Measurements from ENCODE around the gene PRR35. TPM values are rescaled to one million over a fixed set of nuclear protein-coding genes. Genes with fewer than 3 reads are reported as not detected.

Gene PRR35
- total RNA-seq, 2 donors from 2014 or later: not detected

DNA sequence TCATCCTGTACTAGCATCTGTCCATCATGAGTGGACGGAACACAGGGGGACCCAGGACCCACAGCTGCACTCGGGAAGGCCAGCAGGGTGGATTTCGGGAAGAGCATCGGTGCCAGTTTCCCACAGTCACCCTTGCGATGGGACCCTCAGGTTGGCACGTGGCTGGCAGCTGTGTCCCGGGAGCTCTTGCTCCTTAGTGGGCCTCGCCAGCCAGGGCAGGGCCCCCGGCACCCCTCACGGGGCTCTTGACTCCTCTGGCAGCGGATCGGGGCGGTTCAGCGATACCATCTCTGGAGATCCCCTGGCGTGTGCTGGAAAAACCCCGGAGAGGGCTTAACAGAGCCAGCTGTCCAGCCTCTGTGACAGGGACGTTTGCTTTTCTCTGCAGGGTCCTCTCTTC, 23.4 kb upstream of the PRR35 start:
- H3K4me1 ChIP-seq: peaks cover 61% of the 10 kb centered on the region
- WGBS, 2 donors: 85 to 91% methylated on average over 10 to 13 of the region's 17 CpGs
- TF ChIP-seq POLR2A (IDR thresholded peaks at IDR 0.05): no peak
- TF ChIP-seq, protein P1, sequence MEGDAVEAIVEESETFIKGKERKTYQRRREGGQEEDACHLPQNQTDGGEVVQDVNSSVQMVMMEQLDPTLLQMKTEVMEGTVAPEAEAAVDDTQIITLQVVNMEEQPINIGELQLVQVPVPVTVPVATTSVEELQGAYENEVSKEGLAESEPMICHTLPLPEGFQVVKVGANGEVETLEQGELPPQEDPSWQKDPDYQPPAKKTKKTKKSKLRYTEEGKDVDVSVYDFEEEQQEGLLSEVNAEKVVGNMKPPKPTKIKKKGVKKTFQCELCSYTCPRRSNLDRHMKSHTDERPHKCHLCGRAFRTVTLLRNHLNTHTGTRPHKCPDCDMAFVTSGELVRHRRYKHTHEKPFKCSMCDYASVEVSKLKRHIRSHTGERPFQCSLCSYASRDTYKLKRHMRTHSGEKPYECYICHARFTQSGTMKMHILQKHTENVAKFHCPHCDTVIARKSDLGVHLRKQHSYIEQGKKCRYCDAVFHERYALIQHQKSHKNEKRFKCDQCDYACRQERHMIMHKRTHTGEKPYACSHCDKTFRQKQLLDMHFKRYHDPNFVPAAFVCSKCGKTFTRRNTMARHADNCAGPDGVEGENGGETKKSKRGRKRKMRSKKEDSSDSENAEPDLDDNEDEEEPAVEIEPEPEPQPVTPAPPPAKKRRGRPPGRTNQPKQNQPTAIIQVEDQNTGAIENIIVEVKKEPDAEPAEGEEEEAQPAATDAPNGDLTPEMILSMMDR (IDR thresholded peaks at IDR 0.05): no peak
- intact Hi-C loops (cut with DNase I): no loop called here
- no peaks in the 10 kb centered on the region for H3K27me3 ChIP-seq
- H3K9me3 ChIP-seq: no peaks in the 10 kb centered on the region
- H3K36me3 ChIP-seq (replicated peaks in 1 of 2; ENCODE audit: insufficient read depth in 1 of 2, low read depth in 2 of 2): no peaks in the 10 kb centered on the region
- no peak overlapping the region for H3K27ac ChIP-seq
- ATAC-seq (no peak), DNase-seq (no peak)
- H3K4me3 ChIP-seq: no peak overlapping the region

DNA sequence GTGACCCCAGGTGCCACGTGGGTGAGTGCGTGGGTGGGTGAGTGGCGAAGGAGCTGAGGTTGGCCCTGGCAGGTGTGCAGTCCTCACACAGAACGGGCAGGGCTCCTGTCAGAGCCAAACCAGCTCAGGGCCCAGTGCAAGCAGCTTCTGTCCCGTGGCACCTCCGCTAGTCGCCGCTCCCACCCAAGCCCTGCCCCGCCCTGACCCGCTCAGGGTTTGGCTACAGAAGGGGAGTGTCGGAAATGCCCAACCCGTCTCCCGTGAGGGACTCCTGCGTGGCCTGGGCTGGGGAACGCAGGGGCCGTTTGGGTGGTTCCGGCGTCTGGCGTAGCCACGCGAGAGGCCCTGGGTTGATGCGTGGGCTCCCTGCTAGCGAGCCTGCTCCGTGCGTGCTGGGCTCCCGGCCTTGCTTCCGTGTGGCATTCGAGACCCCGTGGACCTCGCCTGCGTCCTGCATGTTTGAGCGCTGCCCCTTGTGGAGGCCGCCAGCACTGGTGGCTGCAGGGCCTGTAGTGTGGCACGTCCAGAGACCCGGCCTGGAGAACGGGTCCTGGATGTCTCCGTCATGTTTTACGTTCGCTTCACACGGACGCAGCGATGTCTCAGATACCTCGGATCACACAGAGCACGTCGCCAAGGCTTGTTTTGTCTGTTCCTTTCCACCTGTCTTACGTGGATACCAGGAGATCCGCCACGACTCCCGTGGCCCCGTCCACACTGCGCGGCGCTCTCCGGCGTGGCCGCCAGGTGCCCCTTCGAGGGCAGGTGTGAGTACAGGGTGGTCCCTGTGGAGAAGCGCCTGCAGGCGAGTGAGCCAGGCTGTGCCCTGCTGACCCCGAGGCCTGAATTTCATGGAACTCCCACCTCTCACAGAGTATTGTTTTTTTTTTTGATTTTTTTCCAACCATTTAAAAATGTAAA, 22.5 kb upstream of the PRR35 start:
- WGBS, 2 donors: 92 to 95% methylated on average over 26 to 60 of the region's 60 CpGs
- TF ChIP-seq, protein P1 (IDR thresholded peaks at IDR 0.05): peak in 1 of 7 experiments; percentile 2
- no peak for TF ChIP-seq POLR2A (IDR thresholded peaks at IDR 0.05)
- intact Hi-C loops (cut with DNase I): no loop called here
- Histone ChIP-seq H3K9me3 (no peaks in the 10 kb centered on the region), H3K4me1 (peaks cover 58% of the 10 kb centered on the region), H3K27me3 (no peaks in the 10 kb centered on the region), H3K36me3 (replicated peaks in 1 of 2; ENCODE audit: insufficient read depth in 1 of 2, low read depth in 2 of 2) (no peaks in the 10 kb centered on the region), H3K27ac (no peak overlapping the region), H3K4me3 (no peak overlapping the region)
- no peak for DNase-seq
- ATAC-seq: no peak

DNA sequence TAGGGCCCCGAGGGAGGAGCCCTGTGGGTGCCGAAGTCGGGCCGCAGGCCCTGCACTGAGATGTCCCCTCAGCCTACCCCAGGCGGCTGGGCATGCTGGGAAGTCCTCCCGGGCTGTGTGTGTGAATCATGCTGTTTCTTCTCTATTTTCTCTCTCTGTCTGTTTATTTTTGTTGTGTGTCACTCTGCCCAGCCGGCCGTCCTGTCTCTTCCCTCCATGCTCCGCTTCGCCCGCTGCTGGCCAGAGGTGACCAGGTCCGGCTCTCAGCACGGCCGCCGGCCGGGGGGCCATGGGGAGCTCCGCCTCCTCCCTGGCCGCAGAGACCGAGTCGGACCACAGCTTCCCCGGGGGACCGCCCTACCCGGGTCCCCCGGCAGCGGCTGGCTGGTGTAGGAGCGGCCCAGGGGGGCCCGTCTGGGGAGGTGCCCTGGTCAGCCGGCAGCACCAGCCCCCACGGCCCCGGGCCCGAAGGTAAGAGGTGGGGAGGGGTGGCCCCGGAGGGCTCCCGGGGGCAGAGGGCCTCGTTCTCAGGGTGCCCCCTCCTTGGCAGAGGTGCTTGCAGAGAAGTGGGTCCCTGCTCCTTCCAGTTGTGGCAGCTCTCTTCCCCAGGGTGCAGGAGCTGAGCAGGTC, 20.2 kb upstream of the PRR35 start:
- intact Hi-C loops (cut with DNase I): no loop called here

DNA sequence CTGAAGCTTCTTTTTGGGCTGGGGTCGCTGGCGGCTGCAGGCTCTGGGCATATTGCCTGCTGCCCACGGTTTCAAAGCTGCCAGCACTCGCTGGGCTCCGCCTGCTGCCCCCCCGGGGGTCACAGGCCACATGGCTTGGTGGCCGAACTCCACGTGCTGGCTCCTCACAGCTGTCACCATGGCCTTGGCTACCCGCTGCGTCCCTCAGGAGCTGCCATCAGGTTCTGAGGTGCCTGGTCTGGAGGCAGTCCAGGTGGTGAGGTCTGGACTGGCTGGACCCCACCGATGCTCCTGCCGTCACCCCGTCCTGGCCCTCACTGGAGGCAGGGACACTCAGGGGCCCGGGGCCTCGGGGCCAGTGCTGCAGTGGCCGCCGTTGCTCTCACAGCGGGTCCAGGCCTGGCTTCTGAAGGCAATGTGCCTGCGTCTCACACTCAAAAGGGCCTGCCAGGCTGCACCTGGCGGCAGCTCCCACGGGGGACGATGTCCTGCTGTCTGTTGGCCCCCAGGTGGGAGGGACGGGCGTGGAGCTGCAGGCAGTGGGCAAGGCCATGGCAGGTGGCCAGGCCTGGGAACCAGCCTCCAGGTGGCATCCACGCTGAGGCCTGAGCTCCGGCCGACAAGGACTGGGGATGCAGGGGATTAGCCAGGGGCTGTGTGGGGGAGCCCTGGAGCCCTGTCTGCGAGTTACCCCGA, 19.4 kb upstream of the PRR35 start:
- intact Hi-C loops (cut with DNase I): no loop called here
- Histone ChIP-seq H3K9me3 (no peaks in the 10 kb centered on the region), H3K27ac (peak overlapping the region in 3 of 4 donors; percentile 49 to 71 (median 68)), H3K4me1 (peaks cover 27% of the 10 kb centered on the region), H3K4me3 (no peak overlapping the region), H3K27me3 (no peaks in the 10 kb centered on the region), H3K36me3 (replicated peaks in 1 of 2; ENCODE audit: insufficient read depth in 1 of 2, low read depth in 2 of 2) (no peaks in the 10 kb centered on the region)
- whole genome bisulfite sequencing, 2 donors: 29% methylated on average over 23 of the region's 29 CpGs; no CpG with 5 or more reads in 1 of the 2 donors
- peak in 1 of 3 donors; percentile 12 for TF ChIP-seq POLR2A (IDR thresholded peaks at IDR 0.05)
- TF ChIP-seq, protein P1 (IDR thresholded peaks at IDR 0.05): peak in 1 of 7 experiments; percentile 7
- DNase-seq (peak; percentile 60 to 86 (median 80)), ATAC-seq (peak; percentile 58)

More for the DNA sequence above, 20.2 kb upstream of the PRR35 start:
- H3K4me3 ChIP-seq: no peak overlapping the region
- peaks cover 35% of the 10 kb centered on the region for H3K4me1 ChIP-seq
- no peaks in the 10 kb centered on the region for H3K27me3 ChIP-seq
- H3K27ac ChIP-seq: peak overlapping the region in 3 of 4 donors; percentile 49 to 71 (median 68)
- no peaks in the 10 kb centered on the region for H3K36me3 ChIP-seq (replicated peaks in 1 of 2; ENCODE audit: insufficient read depth in 1 of 2, low read depth in 2 of 2)
- no peaks in the 10 kb centered on the region for H3K9me3 ChIP-seq
- ATAC-seq (peak; percentile 5), DNase-seq (no peak)
- TF ChIP-seq, protein P1 (IDR thresholded peaks at IDR 0.05): no peak
- no peak for TF ChIP-seq POLR2A (IDR thresholded peaks at IDR 0.05)
- 79 to 83% methylated on average over 16 to 34 of the region's 34 CpGs for WGBS, 2 donors
